NCI-H2029 treated with DMSO at 0.1 percent for 48 hours (cell line): ENCODE data around the gene BIRC3.

Experiments
- DNase-seq: peaks from one replicate; lab custom pipeline; 2025; lab: John Stamatoyannopoulos, UW

BIRC3 gene

GRCh38 chr11:102375720-102376399 is 58.6 kb downstream of the BIRC3 start:
- DNase-seq, result no peak

- no peak for DNase-seq
These were observed 60.6 kb downstream of the BIRC3 start for GRCh38 chr11:102377891-102378290.

- no peak for DNase-seq
These were observed 61.5 kb downstream of the BIRC3 start for GRCh38 chr11:102378818-102379217.

GRCh38 chr11:102382384-102382783 is 65.1 kb downstream of the BIRC3 start:
- DNase-seq, result no peak

- DNase-seq, result no peak
These were observed 66.6 kb downstream of the BIRC3 start for GRCh38 chr11:102383839-102384238.

GRCh38 chr11:102384419-102385079 is 67.3 kb downstream of the BIRC3 start:
- DNase-seq, result no peak

- no peak for DNase-seq
These were observed 68.1 kb downstream of the BIRC3 start for GRCh38 chr11:102385085-102386007.

GRCh38 chr11:102386136-102386734 is 69.0 kb downstream of the BIRC3 start:
- no peak for DNase-seq

- DNase-seq, result no peak
These were observed 69.9 kb downstream of the BIRC3 start for GRCh38 chr11:102387043-102387781.
